Measurements from ENCODE around the gene SEH1L.

DNA sequence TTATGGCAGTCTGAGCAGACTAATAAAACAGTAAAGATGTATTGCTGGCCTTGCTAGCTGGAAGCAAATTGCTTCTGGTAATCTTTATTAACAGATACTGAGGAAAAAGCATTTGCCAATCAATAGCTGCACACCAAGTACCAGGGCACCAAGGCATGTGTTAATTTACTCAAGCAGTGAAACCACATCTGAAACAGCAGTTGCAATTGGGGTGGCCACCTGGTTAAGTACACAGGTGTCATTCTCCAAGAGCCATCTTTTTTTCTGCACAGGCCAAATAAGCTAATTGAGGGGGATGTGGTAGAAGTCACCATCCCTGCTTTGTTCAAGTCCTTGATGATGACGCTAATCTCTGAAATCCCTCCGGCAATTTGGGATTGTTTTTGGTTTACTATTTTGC is 8.6 kb upstream of the SEH1L start:
- TF ChIP-seq EP300 (IDR thresholded peaks at IDR 0.05; ENCODE audit: low read depth) (no peak), POLR2A (IDR thresholded peaks at IDR 0.05) (no peak)

Data from transverse colon (tissue), 1 donor.